DMS114 treated with DMSO at 0.1 percent for 48 hours (cell line): ENCODE measurements around the gene SH3PXD2A.

Experiments used
- DNase-seq: peaks from one replicate; lab custom pipeline; 2025; ENCODE audit not compliant: unreplicated experiment; lab: John Stamatoyannopoulos, UW

The SH3PXD2A gene

GRCh38 chr10:103855424-103855823 is at the start of gene SH3PXD2A:
TSS of gene SH3PXD2A (minus strand) at chr10:103855576. CDS start at chr10:103855266, 310 bp downstream.
- DNase-seq: peak; percentile 14

GRCh38 chr10:103901299-103901698 is 45.9 kb upstream of the SH3PXD2A start:
- no peak for DNase-seq

GRCh38 chr10:103899312-103899711 is 43.9 kb upstream of the SH3PXD2A start:
- no peak for DNase-seq

DNA sequence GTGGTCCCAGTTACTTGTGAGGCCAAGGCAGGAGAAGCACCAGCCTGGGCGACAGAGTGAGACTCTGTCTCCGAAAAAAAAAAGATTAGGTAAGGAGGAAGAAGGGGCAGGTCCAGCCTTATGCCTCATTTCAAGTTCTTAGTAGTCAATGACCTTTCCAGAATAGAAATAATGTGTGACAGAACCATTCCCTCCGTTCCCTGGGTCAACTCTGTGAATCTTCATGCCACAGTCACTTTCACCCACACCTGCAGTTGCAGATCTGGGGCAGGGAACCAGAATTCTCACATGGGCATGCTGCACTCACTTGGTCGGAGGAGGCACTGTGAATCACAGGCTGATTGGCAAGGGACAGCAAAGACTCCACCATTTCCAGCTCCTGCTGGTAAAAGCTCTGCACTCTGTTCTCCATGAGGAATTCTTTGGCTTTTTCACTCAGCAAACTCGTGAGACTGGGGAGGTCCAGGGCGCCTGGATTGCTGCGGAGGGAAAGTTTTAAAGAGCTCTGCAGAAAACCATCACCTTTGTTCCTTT is 41.9 kb upstream of the SH3PXD2A start:
- DNase-seq: no peak

GRCh38 chr10:103896225-103896624 is 40.8 kb upstream of the SH3PXD2A start:
- DNase-seq: no peak

DNA sequence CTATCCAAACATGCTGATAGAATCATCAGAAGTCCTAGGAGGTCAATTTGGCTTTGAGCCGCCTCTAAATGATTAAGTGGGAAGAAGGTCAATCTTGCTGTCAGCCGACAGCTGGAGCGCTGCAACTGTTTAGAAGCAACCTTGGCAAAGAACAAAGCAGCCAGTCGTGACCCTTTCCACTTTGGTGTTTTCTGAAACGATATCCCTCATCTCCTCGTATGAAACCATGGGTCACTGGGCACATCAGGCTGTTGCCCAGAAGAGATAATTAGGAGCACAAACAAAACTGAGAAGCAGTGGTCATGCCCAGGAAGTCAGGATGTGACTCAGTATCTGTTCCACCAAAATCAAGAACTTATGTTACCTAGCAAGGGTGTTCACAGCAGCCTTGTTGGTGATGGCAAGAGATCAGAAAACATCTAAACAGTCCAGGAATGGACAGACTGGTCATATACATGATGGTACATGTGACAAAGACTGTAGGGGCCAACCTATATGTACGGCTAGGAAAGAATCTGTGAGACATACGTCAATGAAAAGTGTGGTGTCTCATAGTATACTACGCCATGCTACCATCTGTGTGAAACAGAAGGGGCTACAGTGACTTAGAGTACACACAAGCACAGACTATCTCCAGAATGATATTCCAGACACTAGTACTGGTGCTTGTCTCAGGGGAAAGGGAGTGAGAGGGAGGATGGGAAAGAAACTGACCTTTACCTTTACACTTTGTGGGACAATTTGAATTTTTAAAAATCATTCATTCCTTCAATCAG is 40.2 kb upstream of the SH3PXD2A start:
- DNase-seq: no peak

GRCh38 chr10:103894441-103894864 is 39.1 kb upstream of the SH3PXD2A start:
- no peak for DNase-seq

DNA sequence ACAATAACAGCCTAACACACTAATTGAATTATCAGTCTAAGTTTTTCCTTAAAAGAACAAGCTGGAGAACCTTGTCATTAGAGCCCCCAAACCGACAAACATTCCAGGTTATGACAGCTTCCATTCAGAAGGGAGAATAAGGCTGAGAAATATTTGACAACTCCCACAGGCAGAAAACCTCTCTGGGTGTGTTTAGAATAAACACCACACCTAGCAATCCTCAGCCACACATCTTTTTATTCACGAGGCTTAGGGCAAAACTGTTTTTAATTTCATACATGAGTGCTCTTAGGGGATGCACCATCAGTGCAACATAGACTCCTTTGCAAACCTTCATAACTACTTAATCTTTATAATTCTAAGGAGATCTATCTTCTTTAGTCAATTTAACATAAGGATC is 38.4 kb upstream of the SH3PXD2A start:
- no peak for DNase-seq

DNA sequence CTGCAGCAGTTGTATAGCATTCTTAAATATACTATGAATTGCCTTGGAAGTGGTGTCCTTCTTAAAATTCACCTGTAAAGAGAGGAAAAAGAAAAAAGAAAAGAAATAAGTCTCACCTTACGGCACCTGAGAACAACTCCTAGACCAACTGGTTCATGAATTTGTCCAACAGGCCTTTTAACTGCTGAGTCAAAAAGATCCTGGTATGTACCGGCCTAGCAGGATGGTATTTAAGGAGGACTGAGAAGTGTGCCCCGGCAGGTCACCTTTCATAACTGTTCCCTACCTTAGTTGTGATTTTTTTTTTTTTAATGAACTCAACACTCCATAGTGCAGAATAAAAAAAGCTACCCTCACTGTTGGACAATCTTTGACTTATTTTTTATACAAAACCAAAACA is 36.8 kb upstream of the SH3PXD2A start:
- no peak for DNase-seq

DNA sequence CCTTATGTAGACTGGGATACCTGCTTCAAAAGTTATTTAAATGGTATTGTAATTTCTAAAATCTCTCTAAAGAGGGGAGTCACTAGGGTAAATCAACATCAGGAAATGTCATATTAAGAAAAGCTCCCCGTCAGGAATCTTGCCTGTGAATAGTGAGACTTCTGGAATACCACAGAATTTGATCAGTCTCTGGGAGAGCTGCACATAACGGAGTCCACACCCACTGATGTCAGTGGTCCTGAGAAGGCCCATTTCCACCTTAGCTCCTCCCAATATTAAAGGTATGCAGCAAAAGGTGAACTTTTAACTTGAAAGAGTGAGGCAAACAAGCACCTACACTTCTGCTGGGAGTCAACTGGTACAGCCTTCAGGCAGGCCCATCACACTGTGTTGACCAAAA is 35.3 kb upstream of the SH3PXD2A start:
- DNase-seq: no peak

GRCh38 chr10:103890194-103890658 is 34.9 kb upstream of the SH3PXD2A start:
- DNase-seq: no peak

- DNase-seq: no peak
These were observed 33.8 kb upstream of the SH3PXD2A start for GRCh38 chr10:103889121-103889720.

DNA sequence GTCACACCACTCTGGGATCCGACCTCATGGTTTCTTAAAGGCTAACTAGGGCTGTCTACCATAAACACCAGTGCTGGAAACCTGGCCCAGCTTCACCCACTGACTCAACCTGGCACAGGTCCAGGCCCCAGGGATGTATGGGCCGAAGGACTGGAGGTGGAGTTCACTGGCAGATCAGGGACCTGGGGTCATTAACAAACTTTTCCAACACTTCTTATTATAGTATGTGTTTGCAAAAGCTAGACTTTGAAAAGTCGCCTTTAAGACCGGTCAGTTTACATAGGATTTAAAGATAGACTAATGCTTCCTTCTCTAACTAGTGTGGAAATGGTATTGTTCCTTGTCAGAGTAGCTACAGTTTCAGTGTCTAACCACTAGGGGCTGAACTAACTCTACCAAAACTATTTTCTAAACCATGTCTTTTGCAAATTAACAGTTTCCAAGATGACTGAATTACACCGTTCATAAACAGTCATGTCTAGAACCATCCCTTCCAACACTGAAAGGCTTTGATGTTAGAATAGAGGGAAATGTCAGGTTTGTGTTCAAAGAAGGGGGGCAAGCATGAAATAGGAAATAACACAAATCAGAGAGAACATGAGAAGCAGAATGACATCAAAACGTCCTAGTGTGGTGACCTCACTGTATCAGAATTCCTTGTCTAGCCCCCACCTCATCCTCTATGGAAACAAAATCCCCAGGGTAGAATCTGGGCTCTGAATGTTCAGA is 32.9 kb upstream of the SH3PXD2A start:
- DNase-seq: peak; percentile 7

- DNase-seq: no peak
These were observed 30.2 kb upstream of the SH3PXD2A start for GRCh38 chr10:103885617-103886016.

DNA sequence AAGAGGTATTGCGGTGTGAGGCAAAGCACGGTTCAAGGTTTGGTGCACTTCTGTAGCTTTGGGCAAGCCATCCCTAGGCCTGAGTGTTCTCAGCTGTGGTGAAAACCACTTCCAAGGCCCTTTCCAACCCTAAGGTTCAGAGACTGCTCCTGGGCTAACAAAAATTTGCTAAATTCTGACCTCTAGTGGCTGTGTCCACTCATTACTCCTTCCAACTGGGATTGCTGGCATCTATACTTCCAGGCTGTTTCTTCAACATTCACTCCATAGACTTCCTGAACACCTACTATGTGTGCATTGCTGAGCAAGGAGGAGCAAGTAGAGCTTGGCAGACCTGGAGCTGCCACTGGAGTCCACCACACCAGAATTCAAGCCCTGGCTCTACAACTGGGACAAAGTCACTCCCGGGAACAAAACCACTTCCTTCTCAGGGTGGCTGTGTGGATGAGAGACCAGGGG is 29.3 kb upstream of the SH3PXD2A start:
- DNase-seq: peak; percentile 64

DNA sequence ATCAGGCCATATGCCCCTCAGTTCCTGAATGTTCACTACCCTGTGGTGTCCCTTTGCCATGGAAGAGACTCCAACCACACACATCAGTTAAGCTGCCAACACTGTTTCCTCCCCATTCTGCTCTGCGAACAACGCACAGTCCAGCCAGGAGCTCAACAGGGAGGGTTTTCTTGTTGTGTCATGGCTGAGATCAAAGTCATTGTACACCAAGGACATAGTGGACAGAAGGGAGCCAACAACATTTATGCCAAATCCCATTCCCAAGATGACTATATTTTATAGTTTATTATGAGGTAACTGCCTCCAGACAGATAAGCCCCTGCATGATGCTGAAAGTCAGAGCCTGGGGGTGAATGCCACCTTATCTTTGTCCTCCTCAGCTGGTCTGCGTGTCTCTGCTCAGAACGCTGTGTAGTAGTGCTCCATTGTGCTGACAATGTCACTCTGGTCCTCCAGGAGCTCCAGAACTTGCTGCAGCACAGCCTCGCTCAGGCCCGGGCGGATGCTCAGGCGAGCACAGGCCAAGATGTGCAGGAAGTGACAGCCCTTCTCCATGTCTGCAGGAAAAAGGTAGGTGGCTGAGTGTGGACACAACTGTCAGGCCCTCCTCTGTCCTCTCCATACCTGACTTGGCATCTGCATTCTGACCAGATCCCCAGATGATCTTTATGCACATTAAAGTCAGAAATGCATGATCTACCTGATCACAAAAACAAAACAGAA is 27.1 kb upstream of the SH3PXD2A start:
- no peak for DNase-seq

DNA sequence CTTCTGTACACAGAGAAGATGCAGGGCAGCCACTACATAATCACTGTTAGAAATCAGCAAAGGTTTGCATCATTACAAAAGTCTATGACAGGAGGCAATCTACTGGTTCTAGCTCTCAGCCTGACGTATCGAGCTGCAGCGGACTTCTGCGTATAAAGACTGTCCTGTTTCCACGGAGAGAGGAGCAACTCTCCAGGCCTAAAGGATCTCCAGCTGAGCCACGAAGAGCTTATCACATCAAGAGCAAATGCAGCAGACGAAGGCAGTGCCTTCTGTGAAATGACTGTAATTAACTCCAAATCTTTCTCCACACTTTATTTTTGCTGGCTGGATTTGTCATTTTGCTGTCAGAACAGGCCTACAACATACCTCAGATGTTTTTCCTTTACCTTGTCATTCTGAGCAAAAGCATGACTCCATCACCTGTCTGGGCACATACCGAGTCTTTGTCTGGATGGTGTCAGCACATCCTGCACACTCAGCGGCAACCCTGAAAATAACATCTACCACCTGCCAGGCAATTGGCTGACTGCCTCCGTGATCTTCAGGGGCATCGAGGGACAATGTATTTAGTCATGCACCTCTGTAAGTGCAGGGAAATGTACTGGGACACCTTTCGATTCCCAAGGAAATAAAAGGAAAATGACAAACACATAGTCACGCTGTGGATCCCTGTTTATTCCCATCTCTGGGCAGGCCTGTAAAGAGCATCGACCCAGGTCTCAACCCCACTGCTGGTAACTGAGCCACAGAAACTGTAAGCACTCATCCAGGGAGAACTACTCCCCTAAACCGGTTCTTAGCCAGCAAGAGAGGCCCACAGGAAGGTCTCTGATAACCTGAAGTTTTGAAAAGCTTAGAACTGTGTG is 26.3 kb upstream of the SH3PXD2A start:
- DNase-seq: no peak

DNA sequence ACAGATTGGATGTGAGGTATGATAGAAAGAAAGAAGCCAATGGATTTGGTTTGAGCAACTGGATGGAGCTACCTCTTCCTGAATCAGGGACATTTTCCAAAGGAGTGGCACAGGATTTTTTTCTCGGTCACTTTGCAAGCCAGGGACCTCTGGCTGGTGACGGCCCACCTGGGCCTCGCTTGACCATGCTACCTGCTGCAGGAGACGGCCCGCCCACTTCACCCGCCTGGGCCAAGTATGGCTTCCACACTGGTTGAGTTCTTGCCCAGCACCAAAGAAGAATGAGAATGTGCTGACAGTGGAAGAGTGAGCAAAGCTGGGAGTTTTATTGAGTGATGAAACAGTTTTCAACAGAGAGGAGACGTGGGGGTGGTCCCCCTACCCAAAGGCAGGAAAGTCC is 24.5 kb upstream of the SH3PXD2A start:
- DNase-seq: no peak

GRCh38 chr10:103879409-103879808 is 24.0 kb upstream of the SH3PXD2A start:
- no peak for DNase-seq

GRCh38 chr10:103877861-103878260 is 22.5 kb upstream of the SH3PXD2A start:
- DNase-seq: no peak
